ENCODE data around the gene FBXL14. TPM values are rescaled to one million over a fixed set of nuclear protein-coding genes. Genes with fewer than 3 reads are reported as not detected.

FBXL14 gene
- total RNA-seq, 1 donor from 2014 or later: 16.7 TPM

DNA sequence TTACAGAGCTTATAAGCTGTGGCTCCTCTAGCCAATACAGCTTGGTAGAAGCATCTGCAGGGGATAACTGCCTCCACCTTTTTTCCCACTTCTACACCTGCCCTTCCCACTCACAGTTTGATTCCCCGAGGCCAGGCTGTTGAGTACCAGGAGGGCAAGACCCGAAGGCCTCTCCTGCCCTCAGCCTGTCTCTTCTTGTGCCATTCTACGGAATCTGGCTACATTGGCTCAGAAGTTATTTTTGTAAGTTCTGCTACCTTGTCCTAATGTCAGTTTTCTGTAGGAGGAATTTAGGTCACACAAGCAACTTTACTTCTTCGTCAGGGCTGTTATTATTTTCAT is 11.7 kb downstream of the FBXL14 start:
- H3K36me3 Mint-ChIP-seq: peaks cover 7% of the 10 kb centered on the region
- peaks cover 24% of the 10 kb centered on the region for H3K4me1 Mint-ChIP-seq (ENCODE audit: unreplicated experiment)
- H3K27ac Mint-ChIP-seq: no peak overlapping the region
- TF ChIP-seq, protein P1, sequence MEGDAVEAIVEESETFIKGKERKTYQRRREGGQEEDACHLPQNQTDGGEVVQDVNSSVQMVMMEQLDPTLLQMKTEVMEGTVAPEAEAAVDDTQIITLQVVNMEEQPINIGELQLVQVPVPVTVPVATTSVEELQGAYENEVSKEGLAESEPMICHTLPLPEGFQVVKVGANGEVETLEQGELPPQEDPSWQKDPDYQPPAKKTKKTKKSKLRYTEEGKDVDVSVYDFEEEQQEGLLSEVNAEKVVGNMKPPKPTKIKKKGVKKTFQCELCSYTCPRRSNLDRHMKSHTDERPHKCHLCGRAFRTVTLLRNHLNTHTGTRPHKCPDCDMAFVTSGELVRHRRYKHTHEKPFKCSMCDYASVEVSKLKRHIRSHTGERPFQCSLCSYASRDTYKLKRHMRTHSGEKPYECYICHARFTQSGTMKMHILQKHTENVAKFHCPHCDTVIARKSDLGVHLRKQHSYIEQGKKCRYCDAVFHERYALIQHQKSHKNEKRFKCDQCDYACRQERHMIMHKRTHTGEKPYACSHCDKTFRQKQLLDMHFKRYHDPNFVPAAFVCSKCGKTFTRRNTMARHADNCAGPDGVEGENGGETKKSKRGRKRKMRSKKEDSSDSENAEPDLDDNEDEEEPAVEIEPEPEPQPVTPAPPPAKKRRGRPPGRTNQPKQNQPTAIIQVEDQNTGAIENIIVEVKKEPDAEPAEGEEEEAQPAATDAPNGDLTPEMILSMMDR (conservative IDR thresholded peaks at IDR 0.05): no peak
- no peaks in the 10 kb centered on the region for H3K9me3 Mint-ChIP-seq
- H3K27me3 Mint-ChIP-seq: peaks cover 27% of the 10 kb centered on the region
- H3K4me3 Mint-ChIP-seq: no peak overlapping the region
- DNase-seq (ENCODE audit: extremely low spot score, unreplicated experiment): no peak

DNA sequence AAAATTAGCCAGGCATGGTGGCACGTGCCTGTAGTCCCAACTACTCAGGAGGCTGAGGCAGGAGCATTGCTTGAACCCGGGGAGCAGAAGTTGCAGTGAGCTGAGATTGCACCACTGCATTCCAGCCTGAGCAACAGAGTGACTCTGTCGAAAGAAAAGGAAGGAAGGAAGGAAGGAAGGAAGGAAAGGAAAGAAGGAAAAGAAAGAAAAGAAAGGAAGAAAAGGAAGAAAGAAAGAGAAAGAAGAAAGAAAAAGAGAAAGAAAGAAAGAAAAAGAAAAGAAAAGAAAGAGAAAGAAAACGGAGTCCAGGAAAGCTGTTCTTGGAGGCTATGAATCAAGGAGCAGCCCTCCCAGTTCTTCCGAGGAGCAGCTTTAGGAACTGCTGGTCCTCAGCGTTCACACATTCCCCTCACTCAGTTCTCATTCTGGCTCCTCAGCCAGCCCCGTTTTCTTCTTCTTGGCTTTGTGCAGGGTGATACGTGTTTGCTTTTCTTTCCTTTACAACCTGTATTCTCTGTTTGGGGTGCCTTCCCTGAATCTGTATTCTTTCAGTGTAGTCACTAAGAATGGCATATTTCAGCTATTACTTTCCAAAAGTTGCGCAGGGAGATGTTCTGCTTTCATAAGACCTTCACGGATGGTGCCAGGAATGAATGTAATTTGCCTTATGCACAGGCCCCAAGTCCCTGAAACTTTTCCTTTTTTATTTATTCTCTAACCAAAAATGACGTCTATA is 12.2 kb downstream of the FBXL14 start:
- Mint-ChIP-seq H3K36me3 (peaks cover 7% of the 10 kb centered on the region), H3K9me3 (no peaks in the 10 kb centered on the region), H3K4me3 (no peak overlapping the region), H3K27ac (no peak overlapping the region), H3K27me3 (peaks cover 30% of the 10 kb centered on the region), H3K4me1 (ENCODE audit: unreplicated experiment) (peaks cover 22% of the 10 kb centered on the region)
- no peak for DNase-seq (ENCODE audit: extremely low spot score, unreplicated experiment)
- TF ChIP-seq, protein P1 (conservative IDR thresholded peaks at IDR 0.05): no peak

DNA sequence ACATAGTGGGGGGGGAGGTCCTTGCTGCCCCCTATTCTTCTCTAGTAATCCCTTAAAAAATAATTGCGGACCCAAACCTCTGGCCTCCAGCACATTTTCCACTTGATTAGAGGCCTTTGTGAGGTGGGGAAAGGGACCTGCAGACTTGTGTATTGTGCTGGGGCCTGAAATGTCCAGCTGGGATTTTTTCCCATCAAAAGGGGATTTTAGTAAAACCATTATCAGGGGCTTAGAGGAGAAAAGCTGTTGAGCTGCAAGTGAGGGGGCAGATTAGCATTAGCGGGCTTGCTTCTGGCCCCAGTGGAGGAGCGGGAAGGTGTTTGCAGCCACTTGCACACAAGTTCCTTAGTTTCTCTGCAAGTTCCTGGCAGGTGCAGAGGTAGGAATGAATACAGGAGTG is 13.9 kb downstream of the FBXL14 start:
- H3K36me3 Mint-ChIP-seq: peaks cover 7% of the 10 kb centered on the region
- H3K27ac Mint-ChIP-seq: no peak overlapping the region
- DNase-seq (ENCODE audit: extremely low spot score, unreplicated experiment): no peak
- TF ChIP-seq, protein P1 (conservative IDR thresholded peaks at IDR 0.05): no peak
- no peak overlapping the region for H3K4me3 Mint-ChIP-seq
- peaks cover 32% of the 10 kb centered on the region for H3K4me1 Mint-ChIP-seq (ENCODE audit: unreplicated experiment)
- peaks cover 45% of the 10 kb centered on the region for H3K27me3 Mint-ChIP-seq
- no peaks in the 10 kb centered on the region for H3K9me3 Mint-ChIP-seq

DNA sequence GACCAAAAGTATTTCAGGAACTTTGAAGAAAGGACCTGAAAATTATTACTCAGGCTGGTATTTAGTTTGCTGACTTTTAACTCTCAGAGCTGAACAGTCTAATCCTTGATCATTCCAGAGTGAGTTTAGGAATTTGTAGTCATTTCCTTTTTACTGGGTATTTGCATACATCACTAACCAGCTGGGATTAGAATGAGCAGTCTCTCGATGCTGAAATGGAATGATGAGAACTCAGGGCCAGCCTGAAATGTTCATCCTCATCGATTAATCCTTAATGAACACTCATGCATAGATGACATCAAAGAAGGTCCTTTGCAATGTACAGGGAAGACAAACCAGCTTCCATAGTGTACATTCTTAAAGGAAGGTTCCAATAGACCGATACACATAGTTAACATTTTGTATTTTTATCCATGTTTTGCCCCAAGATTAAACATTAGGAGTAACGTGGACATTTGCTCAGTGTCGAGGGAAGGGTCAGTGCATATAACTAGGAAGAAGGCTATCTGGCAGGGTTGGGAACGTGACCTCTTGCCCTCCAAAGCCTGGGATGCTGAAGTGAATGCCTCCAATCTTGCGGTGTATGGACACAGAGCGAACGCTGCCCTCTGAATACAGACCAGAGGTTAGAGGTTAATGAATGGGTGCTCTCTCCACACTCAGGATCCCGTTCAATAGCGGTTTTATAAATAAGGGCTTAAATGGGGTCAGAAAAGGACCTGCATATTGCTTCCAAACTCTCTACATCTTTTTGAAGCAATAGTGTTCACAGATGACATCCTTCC is 14.5 kb downstream of the FBXL14 start:
- Mint-ChIP-seq H3K4me3 (no peak overlapping the region), H3K36me3 (peaks cover 7% of the 10 kb centered on the region), H3K27me3 (peaks cover 45% of the 10 kb centered on the region), H3K4me1 (ENCODE audit: unreplicated experiment) (peaks cover 35% of the 10 kb centered on the region), H3K9me3 (no peaks in the 10 kb centered on the region), H3K27ac (no peak overlapping the region)
- TF ChIP-seq, protein P1 (conservative IDR thresholded peaks at IDR 0.05): no peak
- DNase-seq (ENCODE audit: extremely low spot score, unreplicated experiment): no peak

DNA sequence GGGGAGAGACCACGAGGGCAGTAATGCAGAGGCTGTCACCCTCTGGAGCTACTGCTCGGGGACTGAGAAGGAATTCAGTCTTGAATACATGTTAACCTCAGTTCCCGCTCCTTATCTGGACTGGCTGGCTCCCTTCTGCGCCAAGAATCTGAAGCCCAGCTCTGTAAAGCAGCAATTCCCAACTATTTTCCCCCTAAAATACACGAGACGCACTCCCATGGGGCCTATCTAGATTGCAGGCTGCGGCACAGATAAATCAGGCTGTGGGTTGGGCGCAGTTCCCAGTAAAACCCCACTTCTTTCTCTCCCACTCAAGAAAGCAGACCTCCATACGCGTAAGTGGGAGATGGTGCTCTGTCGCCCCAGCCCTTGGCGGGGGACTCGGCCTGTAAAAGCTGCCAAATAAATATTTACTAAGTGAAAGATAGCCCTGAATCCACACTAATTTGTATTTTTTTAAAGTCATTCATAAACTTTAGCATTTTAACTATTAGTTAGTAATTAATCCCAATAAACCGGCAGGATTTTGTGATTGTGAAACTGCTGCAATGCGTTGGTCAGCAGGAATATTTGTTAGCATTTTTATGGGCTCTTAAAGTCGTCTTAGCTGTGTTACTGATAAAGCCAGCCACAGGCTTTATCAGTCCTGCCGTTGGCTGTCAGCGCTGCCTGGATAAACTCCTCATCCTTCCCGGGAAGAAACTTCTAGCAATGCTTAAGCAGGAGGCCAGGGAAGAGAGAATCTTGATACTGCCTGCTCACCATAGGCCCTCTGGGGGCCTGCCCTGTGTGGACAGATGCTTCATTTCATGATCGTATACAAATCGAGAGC is 17.8 kb downstream of the FBXL14 start:
- Mint-ChIP-seq H3K27ac (peak overlapping the region; percentile 66), H3K27me3 (peaks cover 57% of the 10 kb centered on the region), H3K9me3 (no peaks in the 10 kb centered on the region), H3K36me3 (peaks cover 19% of the 10 kb centered on the region), H3K4me1 (ENCODE audit: unreplicated experiment) (peaks cover 23% of the 10 kb centered on the region), H3K4me3 (peak overlapping the region; percentile 26)
- TF ChIP-seq, protein P1 (conservative IDR thresholded peaks at IDR 0.05): no peak
- no peak for DNase-seq (ENCODE audit: extremely low spot score, unreplicated experiment)
